ENCODE measurements around the gene OR2V2. TPM values are rescaled to one million over a fixed set of nuclear protein-coding genes. Genes with fewer than 3 reads are reported as not detected.
"Not testable (repeated sequence)": the region's sequence is repeated elsewhere in the genome, so short reads cannot be mapped to it uniquely, and the experiment has no call there.

OR2V2 gene
- total RNA-seq, 4 donors from 2014 or later: 0.08 TPM; not detected in 3

DNA sequence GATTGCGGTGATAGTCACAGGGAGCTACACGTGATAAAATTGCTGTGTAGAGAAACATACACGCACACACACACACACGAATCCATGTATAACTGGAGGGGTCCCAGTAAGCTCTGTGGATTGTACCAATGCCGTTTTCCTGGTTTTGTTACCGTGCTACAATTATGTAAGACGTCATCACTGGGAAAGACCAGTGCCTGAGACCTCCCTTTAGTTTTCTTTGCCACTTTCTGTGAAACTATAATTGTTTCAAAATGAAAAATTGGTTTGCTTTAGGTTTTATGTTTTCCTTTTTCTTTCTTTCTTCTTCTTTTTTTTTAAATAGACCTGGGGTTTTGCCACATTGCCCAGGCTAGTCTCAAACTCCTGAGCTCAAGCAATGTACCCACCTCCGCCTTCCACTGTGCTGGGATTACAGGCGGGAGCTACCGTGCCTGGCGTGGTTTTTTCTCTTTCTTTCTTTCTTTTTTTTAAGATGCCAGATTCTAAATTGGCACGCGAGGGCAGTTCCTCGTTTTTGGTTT, 21.3 kb downstream of the OR2V2 start:
- Histone ChIP-seq H3K36me3 (no peaks in the 10 kb centered on the region), H3K4me1 (peaks cover 0 to 18% (median 0%) of the 10 kb centered on the region in 3 donors), H3K4me3 (no peak overlapping the region), H3K27ac (no peak overlapping the region), H3K27me3 (peaks cover 100% of the 10 kb centered on the region), H3K9me3 (no peaks in the 10 kb centered on the region)
- 15 to 27% methylated on average over 13 to 14 of the region's 14 CpGs for WGBS, 2 donors (ENCODE audit: low coverage in 1 of 2)
- TF ChIP-seq POLR2A (IDR thresholded peaks at IDR 0.05) (no peak), POLR2AphosphoS5 (IDR thresholded peaks at IDR 0.05) (no peak)
- no peak for ATAC-seq

DNA sequence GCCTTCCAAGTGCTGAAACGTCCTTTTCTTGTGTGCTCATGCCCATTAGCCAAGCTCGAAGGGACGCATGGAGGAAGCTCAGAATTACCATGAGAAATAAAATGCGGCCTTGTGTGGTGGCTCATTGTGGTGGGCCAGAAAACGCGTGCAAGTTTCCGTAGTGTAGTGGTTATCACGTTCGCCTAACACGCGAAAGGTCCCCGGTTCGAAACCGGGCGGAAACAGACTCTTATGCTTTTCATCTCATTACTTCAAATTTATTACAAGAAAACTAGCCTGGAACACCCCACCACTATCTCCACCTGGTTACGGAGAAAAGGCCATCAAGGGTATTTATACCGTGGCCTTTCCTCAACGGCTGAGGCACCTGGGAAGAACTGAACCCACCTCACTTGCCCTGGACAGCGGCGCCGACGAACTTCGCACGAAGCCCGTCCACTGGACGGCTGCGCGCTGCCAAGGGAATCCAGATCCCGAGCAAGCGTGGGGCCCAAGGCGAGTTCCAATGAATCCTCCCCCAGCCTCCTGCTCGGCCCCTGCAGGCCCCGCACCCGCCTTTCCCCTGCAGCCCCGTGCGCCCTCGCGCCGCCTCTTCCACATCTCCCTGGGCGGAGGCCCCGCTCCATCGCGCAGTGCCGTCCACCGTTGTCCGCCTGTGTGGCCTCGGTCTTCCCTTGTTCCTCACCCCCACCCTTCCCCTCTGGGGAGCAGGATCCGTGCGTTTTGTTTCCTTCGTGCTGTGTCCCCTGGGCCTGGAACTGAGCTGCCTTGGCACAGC, 22.3 kb downstream of the OR2V2 start:
- not testable (repeated sequence) for H3K4me3 ChIP-seq, ATAC-seq, H3K27ac ChIP-seq, H3K36me3 ChIP-seq, H3K9me3 ChIP-seq
- H3K27me3 ChIP-seq: peaks cover 100% of the 10 kb centered on the region
- WGBS, 2 donors (ENCODE audit: low coverage in 1 of 2): 4 to 15% methylated on average over 3 to 24 of the region's 50 CpGs
- H3K4me1 ChIP-seq: peaks cover 0 to 24% (median 0%) of the 10 kb centered on the region in 3 donors

DNA sequence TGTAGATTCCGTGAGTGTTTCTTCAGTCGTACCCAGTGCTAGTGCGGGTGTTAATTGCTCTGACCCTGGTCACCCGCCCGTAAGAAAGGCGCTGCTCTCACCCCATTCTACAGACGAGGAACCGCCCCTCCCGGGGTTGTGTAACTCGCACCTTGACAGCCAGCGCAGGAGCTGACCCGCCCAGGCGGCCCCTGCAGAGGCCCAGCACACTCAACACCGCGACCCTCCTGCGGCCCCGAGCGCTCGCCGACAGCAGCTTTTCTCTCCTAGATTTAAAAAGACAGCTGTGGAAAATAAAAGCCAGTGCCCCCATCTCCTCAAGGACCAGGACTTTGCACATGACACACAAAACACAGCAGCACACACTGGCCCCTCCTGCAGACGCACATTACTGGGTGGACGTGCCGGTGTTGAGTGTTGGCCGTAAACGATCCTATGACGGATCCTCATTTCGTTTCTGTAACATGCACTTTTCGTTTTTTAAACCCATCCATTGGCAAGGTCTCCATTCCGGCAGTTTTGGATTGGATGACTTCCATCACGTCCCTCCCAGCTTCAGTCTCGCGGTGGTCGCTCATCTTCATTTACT, 22.9 kb downstream of the OR2V2 start:
- whole genome bisulfite sequencing, 2 donors (ENCODE audit: low coverage in 1 of 2): 12 to 22% methylated on average over 13 of the region's 33 CpGs
- TF ChIP-seq POLR2A (IDR thresholded peaks at IDR 0.05) (no peak), POLR2AphosphoS5 (IDR thresholded peaks at IDR 0.05) (no peak), EP300 (IDR thresholded peaks at IDR 0.05) (no peak), CTCF (IDR thresholded peaks at IDR 0.05) (no peak)
- H3K36me3 ChIP-seq: no peaks in the 10 kb centered on the region
- peaks cover 0 to 6% (median 0%) of the 10 kb centered on the region in 3 donors for H3K9me3 ChIP-seq
- H3K27ac ChIP-seq: no peak overlapping the region
- no peak for ATAC-seq
- peaks cover 0 to 24% (median 0%) of the 10 kb centered on the region in 3 donors for H3K4me1 ChIP-seq
- no peak overlapping the region for H3K4me3 ChIP-seq
- peaks cover 100% of the 10 kb centered on the region for H3K27me3 ChIP-seq

DNA sequence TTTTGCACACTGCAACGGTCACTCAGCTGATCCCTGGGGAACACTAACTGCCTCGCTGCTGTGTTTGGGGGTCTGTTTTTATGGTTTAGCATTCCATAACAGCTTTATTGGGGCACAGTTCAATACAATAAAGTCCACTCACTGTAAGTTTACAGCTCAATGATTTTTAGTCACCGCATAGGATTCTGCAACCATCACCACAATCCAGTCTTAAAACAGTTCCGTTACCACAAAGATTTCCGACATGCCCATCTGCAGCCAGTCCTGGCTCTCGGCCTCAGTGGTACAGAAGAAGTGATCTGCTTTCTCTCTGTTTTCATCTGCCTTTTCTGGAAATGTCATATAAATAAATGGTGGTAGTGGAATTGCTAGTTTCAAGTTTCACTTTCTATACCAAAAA, 23.6 kb downstream of the OR2V2 start:
- Histone ChIP-seq H3K4me1 (peaks cover 0 to 24% (median 0%) of the 10 kb centered on the region in 3 donors), H3K27ac (no peak overlapping the region), H3K36me3 (no peaks in the 10 kb centered on the region), H3K9me3 (peaks cover 0 to 6% (median 0%) of the 10 kb centered on the region in 3 donors), H3K27me3 (peaks cover 100% of the 10 kb centered on the region), H3K4me3 (no peak overlapping the region)
- no peak for ATAC-seq
- WGBS, 2 donors (ENCODE audit: low coverage in 1 of 2): 21 to 32% methylated on average over 6 of the region's 6 CpGs
- no peak for TF ChIP-seq POLR2AphosphoS5 (IDR thresholded peaks at IDR 0.05)
- TF ChIP-seq POLR2A (IDR thresholded peaks at IDR 0.05): no peak
- no peak for TF ChIP-seq CTCF (IDR thresholded peaks at IDR 0.05)
- TF ChIP-seq EP300 (IDR thresholded peaks at IDR 0.05): no peak

DNA sequence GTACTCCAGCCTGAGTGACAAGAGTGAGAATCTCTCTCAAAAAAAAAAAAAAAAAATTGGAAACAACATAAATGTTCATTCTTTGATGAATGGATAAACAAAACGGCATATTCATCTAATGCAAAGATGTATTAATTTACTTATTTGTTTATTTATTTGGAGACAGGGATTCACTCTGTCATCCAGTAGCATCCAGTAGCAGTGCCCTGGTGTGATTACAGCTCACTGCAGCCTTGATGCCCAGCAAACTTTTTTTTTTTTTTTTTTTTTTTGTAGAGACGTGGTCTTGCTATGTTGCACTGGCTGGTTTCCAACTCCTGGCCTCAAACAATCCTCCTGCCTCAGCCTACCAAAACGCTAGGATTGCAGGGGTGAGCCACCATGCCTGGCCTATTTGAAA, 24.4 kb downstream of the OR2V2 start:
- ATAC-seq: no peak
- TF ChIP-seq EP300 (IDR thresholded peaks at IDR 0.05) (no peak), POLR2AphosphoS5 (IDR thresholded peaks at IDR 0.05) (no peak), CTCF (IDR thresholded peaks at IDR 0.05) (no peak), POLR2A (IDR thresholded peaks at IDR 0.05) (no peak)
- Histone ChIP-seq H3K4me3 (no peak overlapping the region), H3K27me3 (peaks cover 97% of the 10 kb centered on the region), H3K36me3 (no peaks in the 10 kb centered on the region), H3K27ac (no peak overlapping the region), H3K9me3 (peaks cover 0 to 6% (median 0%) of the 10 kb centered on the region in 3 donors), H3K4me1 (peaks cover 0 to 24% (median 0%) of the 10 kb centered on the region in 3 donors)
- WGBS, 2 donors (ENCODE audit: low coverage in 1 of 2): 22 to 24% methylated on average over 3 of the region's 3 CpGs

All from gastroesophageal sphincter (tissue), 4 donors.